HEK293T (cell line): ENCODE results near the gene ARID1B.

Experiments
- CTCF ChIA-PET: fragments of 350-600 bp; formaldehyde crosslinking; extraction: SDS; loops from one replicate; lab custom pipeline; 2021; ENCODE audit warnings: antibody characterized with exemption, inconsistent platforms; lab: Yijun Ruan, JAX
- POLR2A ChIA-PET: fragments of 350-600 bp; formaldehyde crosslinking; extraction: SDS; loops from one replicate; lab custom pipeline; 2020; ENCODE audit warnings: antibody characterized with exemption, inconsistent platforms; lab: Yijun Ruan, JAX
- DNase-seq: peaks from one replicate; pipeline ENCODE4 v3.0.0; 2012; ENCODE audit warnings: mixed read lengths; ENCODE audit errors: extremely low spot score
- ARNT ChIP-seq: fragments of 450-650 bp; IDR thresholded peaks from 2 replicates; pipeline ENCODE4 v1.6.1; 2017; ENCODE audit warnings: mild to moderate bottlenecking
- BHLHE40 ChIP-seq: fragments of 450-650 bp; IDR thresholded peaks from 2 replicates; pipeline ENCODE4 v1.6.1; 2016; ENCODE audit warnings: mild to moderate bottlenecking, moderate library complexity, borderline replicate concordance
- CTBP1 ChIP-seq: fragments of 450-650 bp; IDR thresholded peaks from 2 replicates; pipeline ENCODE4 v1.6.1; 2016; ENCODE audit warnings: borderline replicate concordance
- ELF4 ChIP-seq: fragments of 450-650 bp; IDR thresholded peaks from 2 replicates; pipeline ENCODE4 v1.6.1; 2017; ENCODE audit warnings: antibody characterized with exemption
- FOXA1 ChIP-seq: fragments of 450-650 bp; IDR thresholded peaks from 2 replicates; pipeline ENCODE4 v1.6.1; 2016; ENCODE audit warnings: mild to moderate bottlenecking
- FOXK2 ChIP-seq: fragments of 450-650 bp; IDR thresholded peaks from 2 replicates; pipeline ENCODE4 v1.6.1; 2016; ENCODE audit warnings: mild to moderate bottlenecking
- FOXM1 ChIP-seq: fragments of 450-650 bp; IDR thresholded peaks from 2 replicates; pipeline ENCODE4 v1.6.1; 2017; ENCODE audit warnings: mild to moderate bottlenecking, borderline replicate concordance
- HDGF ChIP-seq: fragments of 450-650 bp; IDR thresholded peaks from 2 replicates; pipeline ENCODE4 v1.6.1; 2017; ENCODE audit warnings: antibody characterized with exemption, borderline replicate concordance
- L3MBTL2 ChIP-seq: fragments of 450-650 bp; conservative IDR thresholded peaks from 2 replicates; pipeline ENCODE4 v1.6.1; 2016; ENCODE audit warnings: mild to moderate bottlenecking
- LEF1 ChIP-seq: fragments of 450-650 bp; IDR thresholded peaks from 2 replicates; pipeline ENCODE4 v1.6.1; 2017; ENCODE audit warnings: mild to moderate bottlenecking, borderline replicate concordance
- NFRKB ChIP-seq: fragments of 450-650 bp; IDR thresholded peaks from 2 replicates; pipeline ENCODE4 v1.6.1; 2016; ENCODE audit warnings: mild to moderate bottlenecking, moderate library complexity
- SP1 ChIP-seq: fragments of 450-650 bp; IDR thresholded peaks from 2 replicates; pipeline ENCODE4 v1.6.1; 2017
- SUZ12 ChIP-seq: fragments of 450-650 bp; IDR thresholded peaks from 2 replicates; pipeline ENCODE4 v1.6.1; 2016; ENCODE audit warnings: mild to moderate bottlenecking
- TARDBP ChIP-seq: fragments of 450-650 bp; IDR thresholded peaks from 2 replicates; pipeline ENCODE4 v1.6.1; 2016
- ZNF384 ChIP-seq: fragments of 450-650 bp; IDR thresholded peaks from 2 replicates; pipeline ENCODE4 v1.6.1; 2016
- TF ChIP-seq, protein P1 (sequence below): fragments of 450-650 bp; IDR thresholded peaks from 2 replicates; pipeline ENCODE4 v1.6.1; 2016

The ARID1B gene

GRCh38 chr6:157126183-157127098, 349.3 kb downstream of the ARID1B start:
- ChIA-PET POLR2A (no interaction called here), CTCF (no interaction called here)
- no peak for TF ChIP-seq SP1
- TF ChIP-seq ZNF384, result no peak
- no peak for TF ChIP-seq FOXM1
- TF ChIP-seq FOXK2, result no peak
- no peak for TF ChIP-seq HDGF
- no peak for TF ChIP-seq ELF4
- no peak for TF ChIP-seq BHLHE40
- TF ChIP-seq L3MBTL2, result no peak
- TF ChIP-seq SUZ12, result no peak
- no peak for TF ChIP-seq NFRKB
- no peak for TF ChIP-seq LEF1
- no peak for TF ChIP-seq TARDBP
- TF ChIP-seq, protein P1, sequence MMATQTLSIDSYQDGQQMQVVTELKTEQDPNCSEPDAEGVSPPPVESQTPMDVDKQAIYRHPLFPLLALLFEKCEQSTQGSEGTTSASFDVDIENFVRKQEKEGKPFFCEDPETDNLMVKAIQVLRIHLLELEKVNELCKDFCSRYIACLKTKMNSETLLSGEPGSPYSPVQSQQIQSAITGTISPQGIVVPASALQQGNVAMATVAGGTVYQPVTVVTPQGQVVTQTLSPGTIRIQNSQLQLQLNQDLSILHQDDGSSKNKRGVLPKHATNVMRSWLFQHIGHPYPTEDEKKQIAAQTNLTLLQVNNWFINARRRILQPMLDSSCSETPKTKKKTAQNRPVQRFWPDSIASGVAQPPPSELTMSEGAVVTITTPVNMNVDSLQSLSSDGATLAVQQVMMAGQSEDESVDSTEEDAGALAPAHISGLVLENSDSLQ, result no peak
- TF ChIP-seq FOXA1, result no peak
- TF ChIP-seq ARNT, result no peak
- no peak for TF ChIP-seq CTBP1
- no peak for DNase-seq

DNA sequence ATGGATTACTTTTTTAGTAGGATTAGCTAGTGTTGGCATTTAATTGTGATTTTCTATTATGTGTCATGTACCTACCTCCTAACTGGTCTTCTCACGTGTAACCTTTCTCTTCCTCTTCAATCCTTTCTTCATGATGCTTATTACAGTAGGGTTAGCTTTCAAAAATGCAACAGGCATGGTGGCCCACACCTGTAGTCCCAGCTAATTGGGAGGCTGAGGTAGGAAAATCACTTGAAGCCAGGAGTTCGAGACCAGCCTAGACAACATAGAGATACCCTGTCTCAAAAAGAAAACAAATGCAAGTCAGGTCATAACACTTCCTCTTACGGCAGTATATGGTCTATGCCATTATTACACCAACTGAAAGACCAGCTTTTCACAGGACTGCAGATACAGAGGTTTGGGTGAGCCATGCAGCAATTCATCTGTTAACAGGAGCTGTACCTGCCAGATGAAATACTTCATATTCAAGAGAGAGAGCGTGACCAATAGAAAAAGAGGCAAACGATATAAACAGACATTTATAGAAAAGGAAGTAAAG, 351.1 kb downstream of the ARID1B start:
- TF ChIP-seq SUZ12 (no peak), SP1 (no peak), LEF1 (no peak), TARDBP (no peak), FOXM1 (no peak), ELF4 (no peak), ZNF384 (no peak)
- DNase-seq, result no peak
- CTCF ChIA-PET, result no interaction called here
- POLR2A ChIA-PET, result no interaction called here

- POLR2A ChIA-PET, result no interaction called here
- no peak for TF ChIP-seq SP1
- TF ChIP-seq CTBP1, result no peak
- TF ChIP-seq FOXK2, result no peak
- TF ChIP-seq BHLHE40, result no peak
- TF ChIP-seq HDGF, result no peak
- TF ChIP-seq LEF1, result no peak
- TF ChIP-seq, protein P1, result no peak
- DNase-seq, result no peak
- CTCF ChIA-PET, result no interaction called here
Observed at GRCh38 chr6:157131250-157131649, 354.1 kb downstream of the ARID1B start.

- CTCF ChIA-PET, result no interaction called here
- DNase-seq, result no peak
- TF ChIP-seq LEF1 (no peak), HDGF (no peak), FOXK2 (no peak), TARDBP (no peak), ELF4 (no peak), FOXA1 (no peak), L3MBTL2 (no peak), ZNF384 (no peak), SUZ12 (no peak), CTBP1 (no peak), BHLHE40 (no peak), NFRKB (no peak), ARNT (no peak), FOXM1 (no peak), SP1 (no peak)
- TF ChIP-seq, protein P1, result no peak
- POLR2A ChIA-PET, result no interaction called here
Observed at GRCh38 chr6:157133856-157134255, 356.7 kb downstream of the ARID1B start.

DNA sequence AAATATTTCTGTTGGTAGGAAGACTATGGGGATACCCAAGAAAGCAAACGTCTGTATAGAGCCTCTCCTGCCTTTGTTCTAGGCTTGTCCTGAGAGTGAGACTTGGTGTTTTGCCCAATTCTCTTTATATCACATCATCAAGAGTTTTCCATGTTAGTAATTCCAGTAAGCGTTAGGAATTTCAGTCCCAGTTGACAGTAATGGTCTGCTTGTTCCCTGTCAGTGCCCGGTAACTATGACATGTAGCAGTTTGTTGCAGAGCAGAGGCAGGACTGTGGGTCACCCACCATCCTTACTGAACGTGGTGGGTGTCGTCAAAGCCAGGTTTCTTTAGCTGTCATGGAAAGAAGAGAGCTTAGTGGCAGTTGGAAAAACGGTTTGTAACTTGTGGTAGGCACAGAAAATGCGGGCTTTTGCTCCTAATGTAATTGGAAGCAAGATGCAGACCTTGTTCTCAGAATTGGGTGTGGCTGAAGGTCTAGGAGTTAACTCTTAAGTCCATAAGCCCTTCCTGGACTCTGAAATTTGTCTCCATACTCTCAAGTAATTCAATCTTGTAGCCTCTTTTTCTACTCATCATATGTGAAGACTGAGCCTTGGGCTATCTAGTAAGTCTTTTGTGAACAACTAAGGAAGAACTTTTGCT, 357.3 kb downstream of the ARID1B start:
- TF ChIP-seq BHLHE40 (no peak), FOXA1 (no peak), LEF1 (no peak)
- DNase-seq, result no peak
- CTCF ChIA-PET, result no interaction called here
- POLR2A ChIA-PET, result no interaction called here

GRCh38 chr6:157135691-157136090, 358.5 kb downstream of the ARID1B start:
- POLR2A ChIA-PET, result no interaction called here
- TF ChIP-seq HDGF (no peak), TARDBP (no peak), FOXM1 (no peak), FOXA1 (no peak), ARNT (no peak), FOXK2 (no peak), BHLHE40 (no peak), SUZ12 (no peak), LEF1 (no peak)
- TF ChIP-seq, protein P1, result no peak
- no peak for DNase-seq
- CTCF ChIA-PET, result no interaction called here
